GM18499 (cell line): ENCODE data around the gene POU2F1.

Source experiments
- ATAC-seq: cut with Tn5 transposase; IDR thresholded peaks from one replicate; pipeline ENCODE4 v1.9.1; 2021; ENCODE audit warnings: moderate number of reproducible peaks; ENCODE audit not compliant: insufficient read depth, unreplicated experiment

The POU2F1 gene

DNA sequence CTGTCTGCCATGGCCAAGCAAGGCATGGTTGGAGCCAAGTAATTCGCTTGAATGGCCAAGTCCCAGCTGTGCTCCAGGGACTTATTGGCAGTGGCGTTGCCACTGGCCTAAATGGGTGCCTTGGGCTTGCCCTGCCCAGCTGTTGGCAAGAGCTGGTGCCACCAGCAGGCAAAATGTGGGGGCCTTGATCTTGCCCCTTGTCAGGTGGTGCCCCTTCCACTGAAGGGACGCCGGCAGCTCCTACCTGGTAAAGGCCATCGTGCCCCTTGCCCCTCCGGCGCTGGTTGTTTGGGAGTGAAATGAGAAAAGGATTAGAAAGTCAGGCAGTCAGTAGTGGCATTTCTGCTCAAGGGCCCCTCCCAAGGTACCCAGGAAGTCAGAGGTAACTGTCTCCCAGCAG, 212.1 kb downstream of the POU2F1 start:
- no peak for ATAC-seq

DNA sequence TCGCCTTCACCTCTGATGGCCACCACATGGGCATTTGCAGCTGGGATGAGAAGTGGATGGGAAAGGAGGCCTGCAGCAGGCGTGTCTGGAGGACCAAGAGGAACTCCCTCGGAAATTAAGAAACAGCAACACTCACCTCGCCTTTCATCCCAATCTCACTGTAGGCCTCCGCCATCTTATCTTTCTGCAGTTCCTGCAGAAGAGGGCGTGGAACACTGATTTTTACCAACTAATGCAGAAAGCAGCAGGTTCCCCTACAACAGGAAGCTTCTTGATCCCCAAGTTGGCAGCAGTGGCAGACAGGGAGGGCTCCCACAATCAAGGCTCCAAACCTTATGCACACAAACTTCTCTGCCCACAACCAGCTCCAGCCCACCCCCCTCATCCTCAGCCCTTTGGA, 213.2 kb downstream of the POU2F1 start:
- no peak for ATAC-seq

DNA sequence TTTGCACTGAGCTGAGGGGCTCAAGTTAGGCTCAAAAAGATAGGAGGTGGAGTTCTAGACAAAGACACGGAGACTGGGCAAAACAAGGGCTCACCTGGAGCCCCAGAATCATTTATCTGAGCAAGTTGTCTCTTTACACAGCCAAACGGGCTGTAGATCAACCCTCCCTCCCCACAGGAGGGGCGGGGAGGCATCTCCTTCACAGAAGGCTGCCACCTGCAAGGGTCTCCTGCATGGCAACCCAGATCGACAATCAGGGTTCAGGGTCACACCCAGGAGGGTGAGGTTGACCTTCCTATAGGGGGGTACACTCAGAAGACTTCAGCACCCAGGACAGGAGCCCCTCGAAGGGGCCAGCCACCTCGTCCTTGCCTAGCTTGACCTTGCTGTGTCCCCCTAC, 213.6 kb downstream of the POU2F1 start:
- no peak for ATAC-seq

DNA sequence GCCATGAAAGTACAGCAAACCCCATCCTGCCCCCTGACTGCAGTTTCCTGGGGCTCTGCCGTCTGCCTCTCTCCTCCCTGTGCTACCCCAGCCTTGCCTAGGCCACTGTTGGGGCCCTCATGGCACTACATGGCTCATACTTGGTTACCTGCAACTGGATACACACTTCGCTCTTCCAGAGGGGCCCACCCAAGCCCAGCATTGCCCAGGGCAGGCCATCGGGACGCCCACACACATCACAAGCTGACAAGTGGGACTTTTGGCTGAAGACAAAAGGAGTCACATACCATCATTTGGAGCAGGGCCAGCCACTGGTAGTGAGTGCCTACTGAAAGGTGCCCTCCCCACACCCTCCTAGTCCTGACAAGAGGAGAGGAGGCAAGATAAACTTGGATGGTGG, 214.8 kb downstream of the POU2F1 start:
- ATAC-seq = no peak

DNA sequence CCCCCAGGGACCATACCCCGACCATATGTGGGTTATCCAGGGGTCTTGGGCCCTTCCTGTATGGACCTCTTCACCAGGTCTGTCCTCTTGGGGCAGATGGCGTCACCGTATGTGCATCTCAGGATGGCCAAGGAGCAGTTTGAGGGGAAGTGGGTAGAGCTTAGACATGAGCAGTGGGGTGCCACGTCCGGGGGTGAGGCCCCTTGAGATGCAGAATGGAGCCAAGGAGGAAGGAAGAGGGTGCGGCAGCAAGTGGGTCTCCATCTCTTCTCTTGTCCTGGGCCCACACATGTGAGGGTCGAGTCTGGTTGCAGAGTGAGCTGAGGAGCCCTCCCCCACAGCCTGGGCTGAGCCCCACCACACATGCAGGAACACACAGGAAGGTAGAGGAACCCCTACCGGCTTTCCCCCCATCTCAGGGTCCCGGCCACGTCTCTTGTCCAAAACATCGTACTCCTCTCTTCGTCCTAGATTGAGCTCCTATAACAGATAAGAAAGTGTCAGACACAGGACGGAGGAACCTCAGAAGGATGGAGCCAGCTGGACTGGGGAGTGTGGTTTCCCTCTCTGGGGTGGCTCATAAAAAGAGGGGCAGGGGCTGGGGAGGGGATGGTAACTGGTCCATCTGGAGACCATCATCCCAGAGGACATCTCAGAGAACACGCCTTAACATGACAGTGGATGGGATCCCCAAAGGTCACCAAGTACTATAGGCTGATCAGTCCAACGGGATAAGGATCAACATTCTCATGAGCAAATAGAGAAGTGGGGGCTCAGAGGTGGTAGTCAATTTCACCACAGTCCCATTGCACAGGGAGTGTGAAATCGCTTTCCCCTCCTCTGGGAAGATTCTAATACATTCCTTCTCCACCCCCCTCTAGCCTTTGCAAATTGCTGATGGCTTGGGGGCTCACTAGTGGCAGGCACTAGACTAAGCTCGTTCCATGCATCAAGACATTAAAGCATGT, 217.8 kb downstream of the POU2F1 start:
- no peak for ATAC-seq

DNA sequence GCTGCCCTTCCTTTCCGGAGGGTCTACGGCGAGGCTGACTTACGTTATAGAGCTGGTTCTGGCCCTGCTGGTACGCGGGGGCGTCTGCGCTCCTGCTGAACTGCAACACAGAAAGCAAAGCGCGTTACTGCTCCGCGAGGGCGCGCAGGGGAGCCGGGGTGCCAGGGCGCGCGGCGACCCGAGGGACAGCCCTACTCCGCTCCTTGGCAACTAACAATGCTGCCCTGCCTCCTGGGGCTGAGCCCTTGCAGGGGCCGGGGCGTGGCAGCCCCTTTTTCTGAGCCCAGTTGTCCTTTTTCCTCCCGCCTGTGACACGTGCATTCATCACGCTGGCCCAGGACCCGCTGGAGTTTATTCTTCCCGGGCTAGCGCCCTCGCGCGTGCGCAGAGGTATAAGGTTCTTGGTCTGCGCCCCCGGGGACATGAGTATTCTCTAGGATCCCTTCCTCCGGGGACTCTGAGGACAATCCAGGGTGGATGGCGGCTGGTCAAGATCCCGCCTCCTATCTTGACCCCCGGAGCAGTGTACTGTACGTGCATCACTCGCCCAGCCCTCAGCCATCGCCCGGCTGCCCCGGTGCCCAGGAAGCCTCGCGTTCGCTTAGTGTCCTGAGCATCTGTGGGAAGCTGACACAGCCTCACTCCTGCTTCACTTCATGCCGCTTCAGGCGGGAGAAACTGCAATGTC, 218.8 kb downstream of the POU2F1 start:
- ATAC-seq = no peak

DNA sequence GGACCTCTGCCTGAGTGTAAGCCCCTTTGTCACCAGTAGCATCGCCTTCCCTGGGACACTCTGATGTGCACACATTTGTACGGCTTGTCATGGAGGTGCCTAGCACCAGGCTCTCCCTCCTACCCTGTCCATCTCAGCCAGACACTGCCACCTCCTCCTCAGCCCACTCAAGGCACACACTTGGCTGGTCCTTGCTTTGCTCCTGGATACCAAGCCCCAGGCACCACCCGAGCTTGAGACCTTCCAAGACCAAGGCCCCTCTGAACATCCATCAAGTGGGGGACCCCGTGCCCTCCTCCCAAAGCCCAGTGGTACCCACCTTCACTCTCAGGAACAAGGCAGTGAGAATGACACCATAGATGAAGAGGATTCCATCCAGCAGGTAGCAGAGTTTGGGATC, 219.7 kb downstream of the POU2F1 start:
- ATAC-seq = no peak

DNA sequence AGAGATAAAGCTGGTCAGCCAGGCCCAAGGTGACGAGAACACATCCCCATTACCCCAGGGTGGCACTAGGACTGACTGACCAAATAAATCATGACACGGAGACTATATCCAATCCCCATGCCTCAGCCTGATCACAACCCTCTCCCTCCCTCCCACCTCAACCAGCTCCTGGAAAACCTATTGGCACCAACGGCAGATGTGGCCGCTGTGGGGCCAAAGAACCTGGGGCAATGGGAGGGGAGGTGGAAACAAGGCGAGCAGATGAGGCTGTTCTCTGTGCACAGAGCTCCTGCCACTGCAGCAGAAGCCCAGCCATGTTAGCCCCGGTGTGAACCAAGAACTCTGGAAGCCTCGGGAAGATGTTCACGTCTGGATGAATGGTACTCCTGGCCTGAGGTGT, 220.1 kb downstream of the POU2F1 start:
- ATAC-seq = no peak

DNA sequence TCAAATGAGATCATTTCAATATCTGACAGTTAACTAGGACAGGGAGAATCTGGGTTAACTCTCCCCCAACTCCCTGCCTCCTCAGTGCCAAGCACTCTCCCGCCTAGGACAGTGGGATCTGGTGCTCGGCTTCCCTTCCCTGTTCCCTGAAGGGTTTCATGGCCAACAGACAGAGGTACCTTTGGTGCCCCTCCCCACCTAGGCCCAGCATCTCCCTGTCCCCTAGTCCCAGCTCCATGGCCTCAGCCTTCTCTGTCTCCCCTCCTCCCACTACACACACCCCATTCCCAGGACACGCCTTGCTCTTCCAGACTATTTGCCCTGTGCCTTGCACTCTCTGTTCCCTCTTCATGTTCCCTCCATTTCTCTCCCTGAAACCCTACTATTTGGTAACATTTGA, 220.5 kb downstream of the POU2F1 start:
- ATAC-seq = no peak

DNA sequence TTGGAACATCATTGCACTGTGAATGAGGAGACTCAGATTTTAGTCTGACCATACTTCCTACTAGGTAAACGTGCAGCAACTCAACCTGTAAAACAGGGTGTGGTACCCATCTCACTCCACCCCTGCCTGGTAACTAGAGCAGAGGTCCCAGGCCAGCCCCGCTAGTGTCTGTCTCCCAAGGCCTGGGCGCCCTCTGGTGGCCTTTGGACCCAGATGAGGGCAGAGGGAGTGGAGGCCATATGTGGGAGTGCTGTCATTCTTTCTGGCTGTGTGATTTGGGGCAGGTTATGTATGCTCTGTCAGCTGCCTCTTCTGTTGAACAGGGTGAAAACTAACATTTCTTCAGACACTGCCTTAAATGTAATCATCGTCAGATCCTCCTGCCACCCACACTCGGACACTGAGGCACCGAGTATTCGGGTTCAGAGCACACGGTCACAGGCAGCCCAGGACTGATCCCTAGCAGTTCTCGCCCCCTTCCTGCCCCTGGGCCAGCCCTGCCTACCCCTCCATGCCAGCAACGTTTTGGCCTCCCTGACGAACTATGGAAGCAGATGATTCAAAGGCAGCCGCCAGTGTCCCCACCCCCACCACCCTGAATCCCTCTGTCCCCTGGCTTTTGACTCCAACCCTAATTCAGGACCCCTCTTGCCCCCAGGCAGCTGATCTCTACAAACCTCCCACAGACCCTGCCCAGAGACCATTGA, 221.6 kb downstream of the POU2F1 start:
- peak; percentile 54 for ATAC-seq

DNA sequence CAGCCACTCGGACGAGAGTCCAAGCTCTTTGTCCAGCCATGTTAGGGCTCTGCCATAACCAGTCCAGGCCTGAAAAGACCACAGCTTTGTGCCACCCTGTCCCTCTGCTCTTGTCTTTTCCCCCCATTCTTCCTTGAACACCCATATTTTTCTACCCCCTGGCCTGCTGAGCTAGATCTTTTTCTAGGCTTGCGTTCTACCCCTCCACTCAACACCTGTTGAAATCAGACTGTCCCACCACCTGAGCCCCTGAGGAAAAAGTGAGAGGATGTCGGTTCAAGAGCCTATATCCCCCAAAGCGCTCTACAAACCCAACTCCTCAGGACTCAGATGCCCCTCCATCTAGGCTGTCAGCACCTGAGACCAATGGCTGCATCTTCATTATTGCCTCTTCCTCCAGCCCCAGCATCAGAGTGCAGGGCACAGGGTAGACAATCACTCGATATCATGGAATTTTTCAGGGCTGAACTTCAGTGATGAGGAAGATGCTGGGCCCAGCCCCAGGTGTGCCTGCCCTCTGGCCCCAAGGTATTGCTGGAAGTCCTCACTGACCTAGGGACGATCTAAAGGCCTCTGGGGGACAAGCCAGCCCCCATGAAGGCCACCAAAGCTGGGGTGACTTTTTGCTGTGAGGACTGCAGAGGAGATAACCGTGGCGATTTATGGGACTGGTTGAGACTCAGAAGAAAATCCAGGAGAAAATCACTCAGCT, 222.3 kb downstream of the POU2F1 start:
- no peak for ATAC-seq

DNA sequence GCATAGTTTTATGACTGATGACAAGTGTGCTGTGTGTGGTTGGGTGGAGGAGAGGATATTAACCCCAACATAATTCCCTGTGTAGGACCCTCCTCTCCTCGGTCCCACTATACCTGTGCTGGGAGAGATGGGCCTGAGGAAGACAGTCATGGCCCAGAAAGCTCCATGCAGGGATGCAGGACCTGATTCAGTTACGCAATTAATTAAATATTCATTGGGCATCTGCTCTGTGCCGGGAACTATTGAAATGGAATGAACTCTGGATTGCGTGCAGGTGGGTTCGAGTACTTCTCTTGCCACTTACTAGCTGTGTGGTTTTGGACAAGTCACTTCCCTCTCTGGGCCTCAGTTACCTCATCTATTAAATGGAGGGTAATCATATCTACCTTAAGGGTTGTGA, 223.1 kb downstream of the POU2F1 start:
- no peak for ATAC-seq

DNA sequence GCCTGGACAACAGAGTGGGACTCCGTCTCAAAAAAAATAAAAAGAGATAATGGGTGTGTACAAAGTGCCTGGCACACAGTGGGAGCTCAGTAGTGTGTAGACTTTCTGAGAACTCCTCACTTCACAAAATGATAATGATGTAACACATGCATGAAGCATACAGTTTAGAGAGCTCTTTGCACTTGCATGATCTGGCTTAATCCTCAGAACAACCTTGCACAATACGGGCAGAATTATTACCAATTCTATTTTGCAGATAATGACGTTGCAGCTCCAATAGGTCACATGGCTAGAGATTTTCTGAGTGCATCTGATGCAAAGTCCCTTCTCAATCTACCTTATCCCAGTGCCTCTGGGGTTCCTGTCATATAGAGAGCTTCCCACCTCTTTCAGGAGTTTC, 226.3 kb downstream of the POU2F1 start:
- no peak for ATAC-seq

DNA sequence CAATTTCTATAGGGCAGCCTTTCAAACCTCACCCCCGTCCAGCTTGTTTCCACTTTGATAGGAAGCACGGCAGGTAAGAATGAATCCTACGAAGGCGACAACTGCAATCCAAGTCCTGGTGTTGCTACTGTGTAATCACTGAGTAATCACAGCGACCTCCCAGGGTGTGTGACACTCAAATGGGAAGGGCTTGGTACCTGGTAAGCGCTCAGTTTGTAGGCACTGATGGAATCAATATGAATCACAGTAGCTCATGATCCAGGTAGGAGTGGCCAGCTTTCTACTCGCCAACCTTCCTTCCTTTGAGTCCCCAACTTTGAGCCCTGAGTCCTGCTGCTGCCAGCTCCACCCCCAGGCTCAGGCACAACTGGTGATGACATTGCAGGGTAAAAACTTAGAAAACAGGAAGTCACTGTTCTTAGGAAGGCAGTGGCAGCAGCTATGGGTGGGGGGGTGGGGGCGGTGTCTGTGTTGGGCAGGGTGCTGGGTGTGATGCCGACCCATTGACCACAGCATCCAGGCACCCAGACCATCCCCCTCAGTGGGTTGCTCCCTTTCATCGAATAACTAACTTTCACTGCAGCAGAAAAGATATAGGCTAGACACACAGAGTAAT, 226.9 kb downstream of the POU2F1 start:
- no peak for ATAC-seq

DNA sequence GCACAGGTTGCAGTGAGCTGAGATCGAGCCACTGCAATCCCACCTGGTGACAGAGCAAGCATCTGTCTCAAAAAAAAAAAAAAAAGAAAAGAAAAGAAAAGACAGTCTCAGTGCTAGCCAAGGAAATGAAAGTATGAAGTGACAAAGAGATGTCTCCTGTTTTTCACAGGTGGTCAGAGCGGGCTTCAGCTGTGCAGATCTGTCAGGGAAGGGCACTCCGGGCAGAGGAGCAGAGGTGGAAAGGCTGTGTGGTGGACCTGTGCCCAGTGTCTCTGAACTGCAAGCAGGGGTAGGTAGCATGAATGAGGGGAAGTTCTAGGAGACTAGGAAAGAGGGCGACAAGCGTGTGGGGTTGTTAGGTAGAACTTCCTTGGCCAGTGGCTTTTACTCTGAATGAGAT, 230.2 kb downstream of the POU2F1 start:
- ATAC-seq = no peak

DNA sequence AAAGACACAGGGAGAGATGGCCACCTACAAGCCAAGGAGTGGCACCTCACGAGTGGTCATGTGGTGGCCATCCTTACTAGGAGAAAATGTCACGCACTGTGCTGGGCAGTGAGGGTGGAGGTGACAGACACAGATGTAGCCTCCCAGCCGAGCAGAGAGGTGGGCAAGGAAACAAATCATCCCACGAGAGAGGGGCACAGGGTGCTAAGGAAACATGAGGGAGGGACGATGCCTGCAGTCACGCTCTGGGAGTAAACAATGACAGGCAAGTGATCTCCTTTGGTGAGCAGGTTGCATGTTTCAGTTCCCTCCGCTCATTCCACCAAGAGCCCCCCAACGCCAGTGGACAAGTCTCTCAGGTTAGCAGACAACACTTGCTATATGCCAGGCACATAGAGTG, 231.8 kb downstream of the POU2F1 start:
- no peak for ATAC-seq

DNA sequence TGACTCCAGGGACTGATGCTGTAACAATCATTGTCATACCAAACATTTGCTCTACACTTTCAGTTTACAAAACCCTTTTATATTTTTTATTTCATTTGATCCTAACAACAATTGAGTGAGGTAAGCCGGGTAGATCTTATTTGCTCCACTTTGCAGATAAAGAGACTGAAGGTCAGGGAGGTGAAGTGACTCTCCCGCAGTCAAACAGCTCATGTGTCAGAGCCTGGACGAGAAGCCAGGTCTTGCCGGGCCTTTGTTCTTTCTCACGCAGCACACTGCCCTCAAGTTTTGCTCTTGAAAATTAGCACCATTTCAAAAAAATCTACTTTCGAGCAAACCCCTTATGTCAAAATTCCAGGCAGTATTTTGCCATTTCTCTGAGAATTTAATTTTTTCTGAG, 232.4 kb downstream of the POU2F1 start:
- ATAC-seq = no peak

DNA sequence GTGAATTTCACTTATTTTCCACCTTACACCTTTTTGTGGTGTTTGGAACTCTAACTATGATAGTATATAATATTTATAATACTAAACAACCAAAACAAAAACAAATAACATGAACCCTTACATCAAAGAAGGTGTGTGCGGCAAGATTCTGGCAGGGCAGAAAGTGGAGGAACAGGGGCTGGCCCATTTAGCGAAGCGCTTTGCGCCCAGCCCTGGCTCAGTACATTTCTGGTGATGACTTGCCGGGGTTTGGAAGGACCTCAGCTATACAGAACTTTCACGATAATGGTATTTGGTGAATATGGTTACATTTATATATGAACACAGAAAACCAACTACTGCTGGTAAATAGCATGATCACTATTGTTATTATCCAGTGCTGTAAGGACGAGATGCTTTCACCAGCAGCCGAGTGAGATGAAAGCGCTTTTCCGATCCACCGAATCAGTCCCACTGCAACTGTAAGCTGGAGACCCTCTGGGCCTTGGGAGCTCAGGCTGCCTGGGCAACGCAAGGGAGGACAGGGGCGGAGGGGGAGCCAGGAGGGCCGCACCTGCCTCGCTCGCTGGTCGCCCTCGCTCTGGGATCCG, 233.7 kb downstream of the POU2F1 start:
- ATAC-seq = no peak

DNA sequence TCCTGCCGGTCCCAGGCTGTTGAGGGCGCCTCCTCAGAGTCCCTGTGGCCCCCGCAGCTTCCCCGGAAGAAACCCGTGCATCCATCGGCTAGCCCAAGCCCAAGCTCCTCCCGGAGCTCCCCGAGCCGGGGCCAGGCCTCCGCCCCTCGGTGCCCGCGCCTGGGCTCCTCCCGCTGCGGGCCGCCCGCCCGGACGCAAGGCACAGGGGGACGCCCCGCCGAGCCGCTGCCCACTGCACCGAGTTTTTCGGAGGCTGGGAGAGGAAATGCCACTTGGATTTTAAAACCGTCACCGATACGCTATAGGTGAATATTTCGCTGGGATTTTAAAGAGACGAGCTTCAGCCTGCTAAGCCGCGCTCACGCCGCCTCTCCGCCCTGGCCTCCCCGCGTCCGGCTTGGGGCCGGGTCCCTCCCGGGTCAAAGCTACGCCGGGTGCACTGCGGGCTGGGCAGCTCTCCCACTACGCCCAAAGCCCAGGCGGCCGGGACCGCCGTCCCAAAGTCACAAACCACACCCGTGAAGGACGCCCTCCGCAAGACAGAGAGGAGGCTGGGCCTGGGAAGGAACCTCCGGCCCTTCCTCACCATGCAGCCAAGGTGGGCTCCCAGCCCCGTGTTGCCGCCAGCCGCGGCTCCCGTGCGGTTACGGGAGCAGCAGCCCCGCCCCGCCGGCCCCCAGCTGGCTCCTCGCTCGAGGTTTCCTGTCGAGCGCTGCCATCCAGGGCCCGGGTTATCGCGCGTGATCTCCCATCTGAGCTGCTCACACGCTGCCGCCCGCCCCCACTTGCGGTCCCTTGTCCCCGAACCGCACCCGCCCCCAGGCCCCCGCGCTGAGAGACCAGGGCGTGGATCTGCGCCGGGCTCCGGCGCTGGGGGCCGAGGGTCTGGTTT, 234.5 kb downstream of the POU2F1 start:
- no peak for ATAC-seq
